Ishikawa (cell line): ENCODE results near the gene ARPC5.

Source experiments
- CEBPB ChIP-seq: IDR thresholded peaks from 2 replicates; pipeline ENCODE4 v1.6.1; 2012
- CREB1 ChIP-seq: IDR thresholded peaks from 2 replicates; pipeline ENCODE4 v1.6.1; 2012; ENCODE audit warnings: low read depth
- EGR1 ChIP-seq: IDR thresholded peaks from 2 replicates; pipeline ENCODE4 v1.6.1; 2012
- EP300 ChIP-seq: IDR thresholded peaks from 2 replicates; pipeline ENCODE4 v1.6.1; 2012; ENCODE audit warnings: borderline replicate concordance
- FOXM1 ChIP-seq: IDR thresholded peaks from 2 replicates; pipeline ENCODE4 v1.6.1; 2012; ENCODE audit warnings: low read depth, borderline replicate concordance
- NFIC ChIP-seq: IDR thresholded peaks from 2 replicates; pipeline ENCODE4 v1.6.1; 2012
- RAD21 ChIP-seq: IDR thresholded peaks from 2 replicates; pipeline ENCODE4 v1.6.1; 2012; ENCODE audit warnings: low read depth
- TAF1 ChIP-seq: IDR thresholded peaks from 2 replicates; pipeline ENCODE4 v1.6.1; 2012; ENCODE audit warnings: low read depth, mild to moderate bottlenecking
- TCF12 ChIP-seq: IDR thresholded peaks from 2 replicates; pipeline ENCODE4 v1.6.1; 2012; ENCODE audit warnings: low read depth
- TEAD4 ChIP-seq: IDR thresholded peaks from 2 replicates; pipeline ENCODE4 v1.6.1; 2012
- USF1 ChIP-seq: IDR thresholded peaks from 2 replicates; pipeline ENCODE4 v1.6.1; 2012
- YY1 ChIP-seq: IDR thresholded peaks from 2 replicates; pipeline ENCODE4 v1.6.1; 2012; ENCODE audit warnings: low read depth
- ZBTB7A ChIP-seq: IDR thresholded peaks from 2 replicates; pipeline ENCODE4 v1.6.1; 2012; ENCODE audit warnings: low read depth
- TF ChIP-seq, protein P1 (sequence below): IDR thresholded peaks from 2 replicates; pipeline ENCODE4 v1.6.1; 2012
- TF ChIP-seq, protein P2 (sequence below): IDR thresholded peaks from 2 replicates; pipeline ENCODE4 v1.6.1; 2012; ENCODE audit warnings: low read depth, mild to moderate bottlenecking

The ARPC5 gene

GRCh38 chr1:183598386-183598785, 37.2 kb downstream of the ARPC5 start:
- no peak for TF ChIP-seq FOXM1
- TF ChIP-seq EP300: no peak
- TF ChIP-seq YY1: no peak
- TF ChIP-seq, protein P1, sequence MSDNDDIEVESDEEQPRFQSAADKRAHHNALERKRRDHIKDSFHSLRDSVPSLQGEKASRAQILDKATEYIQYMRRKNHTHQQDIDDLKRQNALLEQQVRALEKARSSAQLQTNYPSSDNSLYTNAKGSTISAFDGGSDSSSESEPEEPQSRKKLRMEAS: no peak
- TF ChIP-seq CEBPB: no peak
- no peak for TF ChIP-seq TCF12
- TF ChIP-seq NFIC: no peak
- TF ChIP-seq, protein P2, sequence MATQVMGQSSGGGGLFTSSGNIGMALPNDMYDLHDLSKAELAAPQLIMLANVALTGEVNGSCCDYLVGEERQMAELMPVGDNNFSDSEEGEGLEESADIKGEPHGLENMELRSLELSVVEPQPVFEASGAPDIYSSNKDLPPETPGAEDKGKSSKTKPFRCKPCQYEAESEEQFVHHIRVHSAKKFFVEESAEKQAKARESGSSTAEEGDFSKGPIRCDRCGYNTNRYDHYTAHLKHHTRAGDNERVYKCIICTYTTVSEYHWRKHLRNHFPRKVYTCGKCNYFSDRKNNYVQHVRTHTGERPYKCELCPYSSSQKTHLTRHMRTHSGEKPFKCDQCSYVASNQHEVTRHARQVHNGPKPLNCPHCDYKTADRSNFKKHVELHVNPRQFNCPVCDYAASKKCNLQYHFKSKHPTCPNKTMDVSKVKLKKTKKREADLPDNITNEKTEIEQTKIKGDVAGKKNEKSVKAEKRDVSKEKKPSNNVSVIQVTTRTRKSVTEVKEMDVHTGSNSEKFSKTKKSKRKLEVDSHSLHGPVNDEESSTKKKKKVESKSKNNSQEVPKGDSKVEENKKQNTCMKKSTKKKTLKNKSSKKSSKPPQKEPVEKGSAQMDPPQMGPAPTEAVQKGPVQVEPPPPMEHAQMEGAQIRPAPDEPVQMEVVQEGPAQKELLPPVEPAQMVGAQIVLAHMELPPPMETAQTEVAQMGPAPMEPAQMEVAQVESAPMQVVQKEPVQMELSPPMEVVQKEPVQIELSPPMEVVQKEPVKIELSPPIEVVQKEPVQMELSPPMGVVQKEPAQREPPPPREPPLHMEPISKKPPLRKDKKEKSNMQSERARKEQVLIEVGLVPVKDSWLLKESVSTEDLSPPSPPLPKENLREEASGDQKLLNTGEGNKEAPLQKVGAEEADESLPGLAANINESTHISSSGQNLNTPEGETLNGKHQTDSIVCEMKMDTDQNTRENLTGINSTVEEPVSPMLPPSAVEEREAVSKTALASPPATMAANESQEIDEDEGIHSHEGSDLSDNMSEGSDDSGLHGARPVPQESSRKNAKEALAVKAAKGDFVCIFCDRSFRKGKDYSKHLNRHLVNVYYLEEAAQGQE: no peak
- TF ChIP-seq TEAD4: no peak
- no peak for TF ChIP-seq EGR1
- TF ChIP-seq ZBTB7A: no peak
- TF ChIP-seq TAF1: no peak
- no peak for TF ChIP-seq USF1
- no peak for TF ChIP-seq CREB1
- no peak for TF ChIP-seq RAD21

- TF ChIP-seq, protein P1: no peak
- TF ChIP-seq ZBTB7A (no peak), EGR1 (no peak), NFIC (no peak)
Measured at GRCh38 chr1:183597656-183598347, 37.8 kb downstream of the ARPC5 start.

DNA sequence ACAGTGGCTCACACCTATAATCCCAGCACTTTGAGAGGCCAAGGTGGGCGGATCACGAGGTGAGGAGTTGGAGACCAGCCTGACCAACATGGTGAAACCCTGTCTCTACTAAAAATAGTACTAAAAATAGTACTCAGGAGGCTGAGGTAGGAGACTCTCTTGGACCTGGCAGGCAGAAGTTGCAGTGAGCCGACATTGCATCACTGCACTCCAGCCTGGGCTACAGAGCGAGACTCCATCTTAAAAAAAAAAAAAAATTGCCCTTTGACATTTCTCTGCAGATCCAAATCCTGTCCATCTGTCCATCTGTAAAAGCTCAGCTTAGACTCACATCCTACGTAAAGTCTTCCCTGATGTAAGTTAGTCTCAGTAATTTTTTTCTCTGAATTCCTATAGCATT, 39.1 kb downstream of the ARPC5 start:
- no peak for TF ChIP-seq NFIC
- TF ChIP-seq TAF1: no peak
- no peak for TF ChIP-seq EP300
- no peak for TF ChIP-seq RAD21
- TF ChIP-seq USF1: no peak
- no peak for TF ChIP-seq EGR1
- TF ChIP-seq CREB1: no peak
- TF ChIP-seq ZBTB7A: no peak
- no peak for TF ChIP-seq CEBPB
- TF ChIP-seq FOXM1: no peak

DNA sequence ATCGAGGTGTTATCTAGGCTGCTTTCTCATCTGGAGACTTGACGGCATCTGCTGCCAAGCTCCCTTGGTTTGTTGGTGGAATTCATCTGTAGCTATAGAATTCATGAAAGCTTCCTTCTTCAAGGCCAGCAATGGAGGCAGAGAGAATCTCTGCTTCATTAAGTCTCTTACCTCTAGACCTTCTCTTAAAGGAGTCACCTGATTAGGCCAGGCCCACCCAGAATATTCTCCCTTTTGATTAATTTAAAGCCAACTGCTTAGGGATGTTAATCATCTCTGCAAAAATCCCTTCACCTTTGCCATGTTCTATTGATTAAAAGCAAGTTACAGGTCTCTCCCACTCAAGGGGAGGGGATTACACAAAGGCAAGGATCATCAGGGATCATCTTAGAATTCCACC, 40.0 kb downstream of the ARPC5 start:
- TF ChIP-seq CREB1 (no peak), USF1 (no peak), RAD21 (no peak), TCF12 (no peak), TEAD4 (no peak), EP300 (no peak), TAF1 (no peak), EGR1 (no peak), NFIC (no peak)

- TF ChIP-seq, protein P2: no peak
- TF ChIP-seq TCF12 (no peak), TEAD4 (no peak), CEBPB (no peak), FOXM1 (no peak), RAD21 (no peak), EP300 (no peak), TAF1 (no peak), EGR1 (no peak), NFIC (no peak), CREB1 (no peak), ZBTB7A (no peak), USF1 (no peak), YY1 (no peak)
- TF ChIP-seq, protein P1: no peak
Measured at GRCh38 chr1:183593356-183593755, 42.2 kb downstream of the ARPC5 start.
